Trophoblast cell (in vitro differentiated cells and primary cell): ENCODE measurements around the gene MAML2.

Experiments
- DNase-seq, 2 donors: peaks; one replicate each; pipeline ENCODE4 v3.0.0-alpha.2; 2016
- H2AFZ ChIP-seq: 2 replicates; pipeline ENCODE4 v1.6.1; 2013; ENCODE audit warnings: low read length, moderate library complexity, mild to moderate bottlenecking; ENCODE audit not compliant: insufficient read depth, poor library complexity
- H2AK5ac ChIP-seq: 2 replicates; pipeline ENCODE4 v1.6.1; 2013; ENCODE audit warnings: mild to moderate bottlenecking, low read length
- H2BK120ac ChIP-seq: 2 replicates; pipeline ENCODE4 v1.6.1; 2013; ENCODE audit warnings: low read length, mild to moderate bottlenecking, moderate library complexity; ENCODE audit not compliant: insufficient read depth, poor library complexity
- H2BK12ac ChIP-seq: 2 replicates; pipeline ENCODE4 v1.6.1; 2013; ENCODE audit warnings: mild to moderate bottlenecking, low read length, moderate library complexity
- H2BK5ac ChIP-seq: 2 replicates; pipeline ENCODE4 v1.6.1; 2013; ENCODE audit warnings: low read length, low read depth, moderate library complexity, mild to moderate bottlenecking; ENCODE audit not compliant: poor library complexity
- H3K14ac ChIP-seq: 2 replicates; pipeline ENCODE4 v1.6.1; 2013; ENCODE audit warnings: mild to moderate bottlenecking, low read length
- H3K18ac ChIP-seq: 2 replicates; pipeline ENCODE4 v1.6.1; 2013; ENCODE audit warnings: mild to moderate bottlenecking, low read length
- H3K23ac ChIP-seq: 2 replicates; pipeline ENCODE4 v1.6.1; 2013; ENCODE audit warnings: low read length
- H3K27ac ChIP-seq: 2 replicates; pipeline ENCODE4 v1.5.1; 2013; ENCODE audit warnings: low read depth, mild to moderate bottlenecking, inconsistent platforms, low read length, moderate library complexity
- H3K27me3 ChIP-seq: 2 replicates; pipeline ENCODE4 v1.6.1; 2013; ENCODE audit warnings: inconsistent platforms, mild to moderate bottlenecking, low read length, moderate library complexity; ENCODE audit not compliant: insufficient read depth
- H3K36me3 ChIP-seq, 2 experiments: 1 replicate in 1 of 2; 2 replicates in 1 of 2; pipeline ENCODE4 v1.6.1; 2013; ENCODE audit warnings: low read length in 2 of 2, mild to moderate bottlenecking in 2 of 2, moderate library complexity in 1 of 2; ENCODE audit not compliant: insufficient read depth in 2 of 2, control insufficient read depth in 1 of 2
- H3K4ac ChIP-seq: 2 replicates; pipeline ENCODE4 v1.6.1; 2013; ENCODE audit warnings: low read depth, mild to moderate bottlenecking, low read length, moderate library complexity
- H3K4me1 ChIP-seq, 2 experiments: 1 replicate in 1 of 2; 2 replicates in 1 of 2; pipeline ENCODE4 v1.6.1; 2013; ENCODE audit warnings: low read length in 2 of 2, mild to moderate bottlenecking in 2 of 2, moderate library complexity in 1 of 2; ENCODE audit not compliant: insufficient read depth in 2 of 2, control insufficient read depth in 1 of 2
- H3K4me2 ChIP-seq: 2 replicates; pipeline ENCODE4 v1.6.1; 2013; ENCODE audit warnings: inconsistent platforms, mild to moderate bottlenecking, low read length, moderate library complexity
- H3K4me3 ChIP-seq: 2 replicates; pipeline ENCODE4 v1.5.1; 2013; ENCODE audit warnings: mild to moderate bottlenecking, low read depth, low read length, inconsistent platforms
- H3K79me1 ChIP-seq: one replicate; pipeline ENCODE4 v1.6.1; 2013; ENCODE audit warnings: low read length
- H3K79me2 ChIP-seq: 2 replicates; pipeline ENCODE4 v1.6.1; 2013; ENCODE audit warnings: low read length, mild to moderate bottlenecking; ENCODE audit not compliant: control insufficient read depth, insufficient read depth, poor library complexity
- H3K9ac ChIP-seq: 2 replicates; pipeline ENCODE4 v1.6.1; 2013; ENCODE audit warnings: mild to moderate bottlenecking, low read length
- H3K9me3 ChIP-seq: 2 replicates; pipeline ENCODE4 v1.6.1; 2013; ENCODE audit warnings: low read depth, mild to moderate bottlenecking, control low read depth, inconsistent platforms, low read length; ENCODE audit not compliant: insufficient read depth
- H4K12ac ChIP-seq: 2 replicates; pipeline ENCODE4 v1.6.1; 2013; ENCODE audit warnings: low read depth, mild to moderate bottlenecking, low read length, moderate library complexity
- H4K8ac ChIP-seq: 2 replicates; pipeline ENCODE4 v1.6.1; 2013; ENCODE audit warnings: low read depth, mild to moderate bottlenecking, low read length, moderate library complexity
- H4K91ac ChIP-seq: one replicate; pipeline ENCODE4 v1.6.1; 2013; ENCODE audit warnings: low read depth, mild to moderate bottlenecking, low read length, moderate library complexity
- WGBS: extraction: QIAGEN DNeasy Blood & Tissue Kit; methylation state at CpG from one replicate; pipeline ENCODE4 v1.1.7; 2013; ENCODE audit warnings: missing lambda C conversion rate; ENCODE audit not compliant: insufficient read length, insufficient coverage; ENCODE audit errors: extremely low coverage; 5-methylcytosine and 5-hydroxymethylcytosine counted together

Gene MAML2

DNA sequence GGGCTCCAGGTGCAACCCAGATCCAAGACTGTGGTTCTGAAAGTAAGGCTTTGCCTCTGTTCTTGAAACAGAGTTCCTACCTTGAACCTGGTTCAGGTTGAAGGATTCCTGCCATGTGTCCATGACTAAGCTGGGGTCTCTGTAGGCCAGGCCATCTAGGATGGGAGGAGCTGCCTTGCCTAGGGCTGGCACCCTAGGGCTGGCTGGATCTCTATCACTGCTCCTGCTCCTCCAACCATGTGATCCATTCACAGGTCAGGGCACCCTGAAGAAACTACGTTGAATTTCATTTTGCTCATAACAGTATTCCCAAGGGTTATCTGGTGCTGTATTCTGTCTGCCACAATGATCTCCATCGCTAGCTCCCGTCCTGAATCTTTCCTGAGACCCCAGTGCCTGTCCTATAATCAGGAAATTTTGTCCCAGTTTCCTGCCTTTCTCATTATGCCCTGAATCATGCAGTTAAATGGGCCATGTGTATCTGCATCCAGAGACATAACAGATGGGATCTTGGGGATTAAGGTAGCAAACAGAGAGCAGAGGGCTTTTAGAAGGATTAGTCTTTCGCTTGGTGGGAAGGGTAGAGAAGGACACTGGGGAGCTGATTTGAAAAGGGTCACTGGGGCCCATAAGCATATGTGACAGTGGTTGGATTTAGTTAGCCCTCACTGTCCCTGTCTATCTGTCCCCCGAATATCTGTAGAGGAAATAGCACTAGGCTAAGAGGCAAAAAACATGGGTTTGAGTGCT lies 320.9 kb downstream of the MAML2 start:
- Histone ChIP-seq H3K79me2 (peaks cover 2% of the 10 kb centered on the region), H3K4me2 (no peak overlapping the region), H3K27ac (no peak overlapping the region), H4K91ac (no peak overlapping the region), H3K4me3 (no peak overlapping the region), H3K36me3 (peaks cover 2 to 8% of the 10 kb centered on the region in 2 experiments), H4K8ac (no peak overlapping the region), H3K14ac (no peak overlapping the region), H2BK12ac (no peak overlapping the region), H3K23ac (no peak overlapping the region), H3K18ac (peak overlapping the region; percentile 25), H3K79me1 (no peaks in the 10 kb centered on the region), H3K27me3 (no peaks in the 10 kb centered on the region), H3K4ac (no peak overlapping the region), H3K9me3 (peaks cover 2% of the 10 kb centered on the region), H2AK5ac (no peak overlapping the region), H2AFZ (no peak overlapping the region), H3K9ac (no peak overlapping the region), H2BK5ac (no peak overlapping the region), H2BK120ac (no peak overlapping the region), H3K4me1 (peaks cover 3 to 6% of the 10 kb centered on the region in 2 experiments), H4K12ac (no peak overlapping the region)
- no peak for DNase-seq
- no CpG with 5 or more reads among the region's 5 CpGs for WGBS

DNA sequence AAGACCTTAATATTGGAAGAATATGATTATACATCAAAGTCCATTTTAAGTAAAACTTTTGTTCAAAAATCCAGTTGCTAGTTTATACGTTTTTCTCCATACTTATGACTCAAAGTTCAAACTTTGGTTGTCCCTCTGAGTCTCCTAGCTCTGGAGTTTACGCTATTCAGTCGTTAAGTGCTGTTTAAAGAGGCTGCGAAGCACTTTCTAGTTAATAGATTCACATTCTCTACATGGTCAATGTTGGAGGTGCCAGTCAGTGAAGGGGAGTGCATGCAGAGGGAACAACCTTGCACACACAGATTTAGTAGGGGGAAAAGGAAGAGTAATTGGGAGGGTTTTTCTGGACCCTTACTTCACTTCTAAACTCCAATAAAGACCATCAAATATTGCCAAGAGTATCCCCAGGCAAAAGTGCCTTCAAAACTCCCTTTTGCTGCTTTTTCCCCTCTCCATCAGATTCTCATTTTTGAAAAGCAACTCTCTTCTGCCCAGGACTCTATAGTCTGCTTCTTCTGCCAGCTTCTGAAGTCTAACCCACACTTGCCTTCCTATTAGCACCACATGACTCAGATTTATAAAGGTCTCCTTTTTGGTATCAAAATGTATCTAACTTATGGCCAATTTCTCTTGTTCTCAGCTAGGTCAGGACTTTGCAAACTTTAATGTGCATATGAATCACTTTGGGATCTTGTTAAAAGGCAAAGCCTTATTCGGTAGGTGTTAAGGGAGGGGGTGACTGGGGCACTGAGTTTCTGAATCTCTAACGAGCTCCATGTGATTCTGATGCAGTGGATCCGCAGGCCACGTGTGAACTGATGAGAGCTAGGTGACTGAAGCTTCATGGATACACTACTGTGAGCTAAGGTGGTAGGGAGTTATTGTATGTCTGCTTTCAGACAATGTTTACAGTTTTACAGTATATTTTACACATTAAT lies 322.9 kb downstream of the MAML2 start:
- Histone ChIP-seq H3K27ac (no peak overlapping the region), H3K79me1 (no peaks in the 10 kb centered on the region), H3K9ac (no peak overlapping the region), H3K4ac (no peak overlapping the region), H3K27me3 (no peaks in the 10 kb centered on the region), H3K4me1 (peaks cover 3 to 8% of the 10 kb centered on the region in 2 experiments), H3K4me3 (no peak overlapping the region), H2BK5ac (no peak overlapping the region), H2BK12ac (no peak overlapping the region), H4K12ac (no peak overlapping the region), H4K8ac (no peak overlapping the region), H3K23ac (no peak overlapping the region), H3K36me3 (peaks cover 2 to 8% of the 10 kb centered on the region in 2 experiments), H2AK5ac (no peak overlapping the region), H3K79me2 (peaks cover 2% of the 10 kb centered on the region), H2AFZ (no peak overlapping the region), H3K4me2 (no peak overlapping the region), H3K9me3 (peaks cover 2% of the 10 kb centered on the region), H2BK120ac (no peak overlapping the region), H4K91ac (no peak overlapping the region), H3K14ac (no peak overlapping the region), H3K18ac (no peak overlapping the region)
- no peak for DNase-seq
- WGBS: no CpG with 5 or more reads among the region's 8 CpGs

DNA sequence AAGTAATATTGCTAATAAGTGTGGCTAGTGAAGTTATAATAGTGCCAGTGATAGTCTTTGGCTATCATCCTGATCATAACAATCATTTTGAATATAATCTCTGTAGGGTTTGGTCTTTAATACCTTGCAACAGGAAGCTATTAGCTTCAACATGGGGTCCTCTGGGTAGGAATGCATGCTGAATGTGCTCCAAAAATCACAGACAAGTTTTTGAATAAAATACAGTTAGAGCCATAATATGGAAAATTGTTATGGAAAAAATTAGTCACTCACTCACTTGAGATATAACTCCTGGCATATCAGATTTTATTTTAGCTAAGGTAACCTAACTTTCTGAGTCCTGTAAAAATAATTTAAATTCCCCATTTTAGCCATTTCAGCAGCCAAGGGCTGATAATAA lies 323.7 kb downstream of the MAML2 start:
- H3K18ac ChIP-seq: no peak overlapping the region
- no peak overlapping the region for H4K12ac ChIP-seq
- H4K91ac ChIP-seq: no peak overlapping the region
- H3K79me2 ChIP-seq: peaks cover 2% of the 10 kb centered on the region
- no peak overlapping the region for H2AFZ ChIP-seq
- H3K79me1 ChIP-seq: no peaks in the 10 kb centered on the region
- H3K27me3 ChIP-seq: no peaks in the 10 kb centered on the region
- no peak overlapping the region for H2AK5ac ChIP-seq
- H3K4me2 ChIP-seq: no peak overlapping the region
- no peak overlapping the region for H3K14ac ChIP-seq
- H3K4ac ChIP-seq: no peak overlapping the region
- H4K8ac ChIP-seq: no peak overlapping the region
- no peak for DNase-seq
- H3K23ac ChIP-seq: no peak overlapping the region
- no peak overlapping the region for H3K9ac ChIP-seq
- peaks cover 2% of the 10 kb centered on the region for H3K9me3 ChIP-seq
- H3K27ac ChIP-seq: no peak overlapping the region
- H2BK120ac ChIP-seq: no peak overlapping the region
- H2BK5ac ChIP-seq: no peak overlapping the region
- no peak overlapping the region for H3K4me3 ChIP-seq
- H3K36me3 ChIP-seq: peaks cover 2 to 8% of the 10 kb centered on the region in 2 experiments
- no peak overlapping the region for H2BK12ac ChIP-seq
- H3K4me1 ChIP-seq: peaks cover 3 to 8% of the 10 kb centered on the region in 2 experiments

DNA sequence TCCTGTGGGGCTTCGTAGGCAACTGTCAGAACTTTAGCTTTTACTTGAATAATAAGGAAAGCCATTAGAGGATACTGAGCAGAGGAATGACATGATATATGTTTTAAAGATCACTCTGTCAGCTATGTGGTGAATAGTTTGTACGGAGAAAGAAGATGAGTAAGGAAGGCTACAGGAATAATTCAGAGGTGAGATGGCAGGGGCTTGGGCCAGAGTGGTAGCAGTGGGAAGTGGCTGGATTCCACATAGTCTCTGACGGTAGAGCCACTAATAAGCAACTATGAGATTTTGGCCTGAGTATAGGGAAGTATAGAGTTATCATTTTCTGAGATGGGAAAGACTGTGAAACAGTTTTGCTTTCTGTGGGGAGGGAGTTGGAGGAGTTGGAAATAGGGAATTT lies 325.1 kb downstream of the MAML2 start:
- Histone ChIP-seq H2AFZ (no peak overlapping the region), H3K4me3 (no peak overlapping the region), H4K12ac (no peak overlapping the region), H2BK5ac (peak overlapping the region; percentile 34), H3K27me3 (no peaks in the 10 kb centered on the region), H3K79me1 (peaks cover 9% of the 10 kb centered on the region), H2BK12ac (peak overlapping the region; percentile 32), H3K18ac (peak overlapping the region; percentile 60), H4K8ac (no peak overlapping the region), H3K36me3 (peaks cover 0 to 5% of the 10 kb centered on the region in 2 experiments), H3K14ac (peak overlapping the region; percentile 49), H3K9ac (no peak overlapping the region), H3K4me2 (no peak overlapping the region), H3K79me2 (peaks cover 2% of the 10 kb centered on the region), H2BK120ac (no peak overlapping the region), H3K9me3 (peaks cover 1% of the 10 kb centered on the region), H2AK5ac (peak overlapping the region; percentile 64), H4K91ac (peak overlapping the region; percentile 66), H3K4me1 (peaks cover 9 to 17% of the 10 kb centered on the region in 2 experiments), H3K23ac (no peak overlapping the region), H3K27ac (peak overlapping the region; percentile 39), H3K4ac (no peak overlapping the region)
- DNase-seq: no peak
- WGBS: no CpG with 5 or more reads among the region's 3 CpGs
